GM23338 (cell line): ENCODE data around the gene ATG2B. TPM values are rescaled to one million over a fixed set of nuclear protein-coding genes. Genes with fewer than 3 reads are reported as not detected.

Experiments used
- ATAC-seq: fragments of 200-7000 bp; cut with Tn5 transposase; 3 replicates; pipeline ENCODE4 v1.9.1; 2020
- DNase-seq: peaks from one replicate; pipeline ENCODE4 v3.0.0-alpha.2; 2015; ENCODE audit warnings: low spot score
- H2AFZ ChIP-seq: fragments of 200-600 bp; sonication (generic); 2 replicates; pipeline ENCODE4 v1.8.0; 2016; ENCODE audit warnings: antibody characterized with exemption, mild to moderate bottlenecking, moderate library complexity
- H3F3A ChIP-seq: fragments of 200-600 bp; sonication (generic); replicated peaks from 2 replicates; pipeline ENCODE4 v1.8.0; 2017; ENCODE audit warnings: antibody characterized with exemption, mixed run types, low read depth
- H3K27ac ChIP-seq: fragments of 200-600 bp; sonication (generic); 2 replicates; pipeline ENCODE4 v1.6.1; 2016; ENCODE audit warnings: low read depth
- H3K27me3 ChIP-seq: fragments of 200-600 bp; sonication (generic); 2 replicates; pipeline ENCODE4 v1.8.0; 2016; ENCODE audit warnings: mild to moderate bottlenecking, mixed run types, moderate library complexity; ENCODE audit not compliant: insufficient read depth
- H3K36me3 ChIP-seq: fragments of 200-600 bp; sonication (generic); 2 replicates; pipeline ENCODE4 v1.8.0; 2016; ENCODE audit warnings: mild to moderate bottlenecking; ENCODE audit not compliant: insufficient read depth
- H3K4me1 ChIP-seq: fragments of 200-600 bp; sonication (generic); 2 replicates; pipeline ENCODE4 v1.8.0; 2016; ENCODE audit warnings: mild to moderate bottlenecking, moderate library complexity; ENCODE audit not compliant: insufficient read depth
- H3K4me2 ChIP-seq: fragments of 200-600 bp; sonication (generic); 2 replicates; pipeline ENCODE4 v1.7.1; 2017; ENCODE audit warnings: mixed run types
- H3K4me3 ChIP-seq: fragments of 200-600 bp; sonication (generic); 2 replicates; pipeline ENCODE4 v1.6.1; 2016; ENCODE audit warnings: mixed run types
- H3K79me2 ChIP-seq: fragments of 200-600 bp; sonication (generic); replicated peaks from 2 replicates; pipeline ENCODE4 v1.8.0; 2017; ENCODE audit warnings: mild to moderate bottlenecking; ENCODE audit not compliant: insufficient read depth
- H3K9me2 ChIP-seq: fragments of 200-600 bp; sonication (generic); 2 replicates; pipeline ENCODE4 v1.8.0; 2017; ENCODE audit not compliant: insufficient read depth
- H4K20me1 ChIP-seq: fragments of 200-600 bp; sonication (generic); replicated peaks from 2 replicates; pipeline ENCODE4 v1.8.0; 2017; ENCODE audit warnings: mild to moderate bottlenecking; ENCODE audit not compliant: insufficient read depth
- H3K27ac Mint-ChIP-seq: 2 replicates; pipeline ENCODE4 v1.8.0; 2020; ENCODE audit warnings: inconsistent platforms, mild to moderate bottlenecking, moderate library complexity, mixed read lengths
- H3K27me3 Mint-ChIP-seq: 3 replicates; pipeline ENCODE4 v1.8.0; 2022; ENCODE audit warnings: low read depth, mild to moderate bottlenecking, moderate library complexity, mixed read lengths, inconsistent platforms; ENCODE audit not compliant: insufficient read depth, poor library complexity
- H3K36me3 Mint-ChIP-seq: 3 replicates; pipeline ENCODE4 v1.8.0; 2021; ENCODE audit warnings: low read depth, mild to moderate bottlenecking, inconsistent platforms, moderate library complexity, mixed read lengths
- H3K4me1 Mint-ChIP-seq: 3 replicates; pipeline ENCODE4 v1.8.0; 2020; ENCODE audit warnings: mild to moderate bottlenecking, inconsistent platforms, mixed read lengths
- H3K4me3 Mint-ChIP-seq: 3 replicates; pipeline ENCODE4 v1.8.0; 2021; ENCODE audit warnings: moderate library complexity, mild to moderate bottlenecking, inconsistent platforms, mixed read lengths
- H3K9me3 Mint-ChIP-seq: 3 replicates; pipeline ENCODE4 v1.8.0; 2020; ENCODE audit warnings: moderate library complexity, mild to moderate bottlenecking, inconsistent platforms, mixed read lengths
- CREB1 ChIP-seq: fragments of 250-450 bp; sonication (Bioruptor Pico); IDR thresholded peaks from 2 replicates; pipeline ENCODE4 v1.5.0; 2020; ENCODE audit warnings: low read depth, mild to moderate bottlenecking, moderate library complexity
- EZH2phosphoT487 ChIP-seq: fragments of 200-600 bp; sonication (generic); IDR thresholded peaks from one replicate; pipeline ENCODE4 v1.8.1; 2018; ENCODE audit warnings: antibody characterized with exemption; ENCODE audit not compliant: unreplicated experiment
- JUNB ChIP-seq: IDR thresholded peaks from one replicate; pipeline ENCODE4 v1.6.1; 2016; ENCODE audit warnings: antibody characterized with exemption; ENCODE audit not compliant: unreplicated experiment
- POLR2AphosphoS5 ChIP-seq: IDR thresholded peaks from 2 replicates; pipeline ENCODE4 v1.6.1; 2016; ENCODE audit warnings: antibody characterized with exemption, low read depth
- STAT1 ChIP-seq: IDR thresholded peaks from one replicate; pipeline ENCODE4 v1.6.1; 2016; ENCODE audit warnings: antibody characterized with exemption; ENCODE audit not compliant: unreplicated experiment
- ZNF114 ChIP-seq: fragments of 250-450 bp; sonication (Bioruptor Pico); IDR thresholded peaks from 2 replicates; pipeline ENCODE4 v1.5.0; 2020; ENCODE audit warnings: mild to moderate bottlenecking, moderate library complexity
- polyA plus RNA-seq: library from polyadenylated mRNA; unstranded; fragments of >200 nt; fragmentation: Nextera tagmentation; extraction: Ambion mirVana; gene quantifications from 2 replicates; pipeline ENCODE4 v1.2.1, GENCODE V29; 2016
- total RNA-seq: library from RNA; depleted of rRNA; stranded (reverse); fragments of >200 nt; shearing (Covaris generic); gene quantifications from 2 replicates; pipeline ENCODE4 v1.2.3, GENCODE V29; 2014
- TF ChIP-seq, protein P1 (sequence below): IDR thresholded peaks from 2 replicates; pipeline ENCODE4 v1.6.1; 2016; ENCODE audit warnings: antibody characterized with exemption
- TF ChIP-seq, protein P2 (sequence below): IDR thresholded peaks from one replicate; pipeline ENCODE4 v1.6.1; 2018; ENCODE audit warnings: antibody characterized with exemption; ENCODE audit not compliant: unreplicated experiment

Gene ATG2B
- total and polyA plus RNA-seq, 2 experiments from 2014 or later: 3.8 to 15.4 TPM

DNA sequence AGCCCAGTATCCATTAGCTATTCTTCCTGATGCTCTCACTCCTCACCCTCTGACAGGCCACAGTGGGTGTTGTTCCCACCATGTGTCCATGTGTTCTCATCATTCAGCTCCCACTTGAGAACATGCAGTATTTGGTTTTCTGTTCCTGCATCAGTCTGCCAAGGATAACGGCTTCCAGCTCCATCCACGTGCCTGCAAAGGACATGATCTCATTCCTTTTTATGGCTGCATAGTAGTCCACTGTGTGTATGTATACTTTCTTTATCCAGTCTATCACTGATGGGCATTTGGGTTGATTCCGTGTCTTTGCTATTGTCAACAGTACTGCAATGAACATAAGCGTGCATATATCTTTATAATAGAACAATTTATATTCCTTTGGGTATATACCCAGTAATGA is 8.9 kb downstream of the ATG2B start:
- H3F3A ChIP-seq: no peaks in the 10 kb centered on the region
- no peaks in the 10 kb centered on the region for H3K36me3 ChIP-seq
- Mint-ChIP-seq H3K36me3 (peaks cover 11% of the 10 kb centered on the region; the same call in 1 of the 3 replicates), H3K4me3 (no peak overlapping the region), H3K27ac (no peak overlapping the region), H3K9me3 (no peaks in the 10 kb centered on the region; the same call in 2 of the 3 replicates), H3K27me3 (peaks cover 1% of the 10 kb centered on the region), H3K4me1 (peaks cover 38% of the 10 kb centered on the region)
- DNase-seq (no peak), ATAC-seq (no peak)
- H3K79me2 ChIP-seq: peaks cover 79% of the 10 kb centered on the region
- no peaks in the 10 kb centered on the region; the same call in 1 of the 2 replicates for H3K9me2 ChIP-seq
- no peak overlapping the region for H2AFZ ChIP-seq
- H3K27me3 ChIP-seq: no peaks in the 10 kb centered on the region
- H3K27ac ChIP-seq: no peak overlapping the region
- H3K4me2 ChIP-seq: no peak overlapping the region
- no peak overlapping the region for H3K4me3 ChIP-seq
- no peaks in the 10 kb centered on the region; the same call in 1 of the 2 replicates for H4K20me1 ChIP-seq
- H3K4me1 ChIP-seq: peaks cover 33% of the 10 kb centered on the region
- TF ChIP-seq, protein P1, sequence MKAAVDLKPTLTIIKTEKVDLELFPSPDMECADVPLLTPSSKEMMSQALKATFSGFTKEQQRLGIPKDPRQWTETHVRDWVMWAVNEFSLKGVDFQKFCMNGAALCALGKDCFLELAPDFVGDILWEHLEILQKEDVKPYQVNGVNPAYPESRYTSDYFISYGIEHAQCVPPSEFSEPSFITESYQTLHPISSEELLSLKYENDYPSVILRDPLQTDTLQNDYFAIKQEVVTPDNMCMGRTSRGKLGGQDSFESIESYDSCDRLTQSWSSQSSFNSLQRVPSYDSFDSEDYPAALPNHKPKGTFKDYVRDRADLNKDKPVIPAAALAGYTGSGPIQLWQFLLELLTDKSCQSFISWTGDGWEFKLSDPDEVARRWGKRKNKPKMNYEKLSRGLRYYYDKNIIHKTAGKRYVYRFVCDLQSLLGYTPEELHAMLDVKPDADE: no peak
- TF ChIP-seq EZH2phosphoT487 (no peak), JUNB (no peak)

DNA sequence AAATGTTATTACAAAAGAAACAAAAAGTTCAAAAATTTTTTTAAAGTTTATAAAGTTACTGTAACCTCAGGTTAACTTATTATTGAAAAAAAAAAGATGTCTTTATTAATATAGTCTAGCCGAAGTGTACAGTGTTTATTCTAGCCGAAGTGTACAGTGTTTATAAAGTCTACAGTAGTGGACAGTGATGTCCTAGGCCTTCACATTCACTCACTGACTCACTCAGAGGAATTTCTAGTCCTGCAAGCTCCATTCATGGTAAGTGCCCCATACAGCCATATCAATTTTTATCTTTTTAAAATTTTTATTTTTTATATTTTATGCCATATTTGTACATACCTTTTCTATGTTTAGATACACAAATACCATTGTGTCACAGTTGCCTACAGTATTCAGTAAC is 10.4 kb downstream of the ATG2B start:
- Histone ChIP-seq H3K9me2 (no peaks in the 10 kb centered on the region; the same call in 1 of the 2 replicates), H3K79me2 (peaks cover 77% of the 10 kb centered on the region), H2AFZ (no peak overlapping the region), H3K27ac (no peak overlapping the region), H4K20me1 (no peaks in the 10 kb centered on the region), H3K27me3 (no peaks in the 10 kb centered on the region), H3K4me2 (no peak overlapping the region), H3K4me3 (no peak overlapping the region), H3K4me1 (peaks cover 30% of the 10 kb centered on the region), H3F3A (no peaks in the 10 kb centered on the region), H3K36me3 (no peaks in the 10 kb centered on the region)
- H3K9me3 Mint-ChIP-seq: no peaks in the 10 kb centered on the region; the same call in 1 of the 3 replicates
- no peak overlapping the region for H3K27ac Mint-ChIP-seq
- ATAC-seq (no peak), DNase-seq (no peak)
- TF ChIP-seq POLR2AphosphoS5: no peak
- TF ChIP-seq, protein P2, sequence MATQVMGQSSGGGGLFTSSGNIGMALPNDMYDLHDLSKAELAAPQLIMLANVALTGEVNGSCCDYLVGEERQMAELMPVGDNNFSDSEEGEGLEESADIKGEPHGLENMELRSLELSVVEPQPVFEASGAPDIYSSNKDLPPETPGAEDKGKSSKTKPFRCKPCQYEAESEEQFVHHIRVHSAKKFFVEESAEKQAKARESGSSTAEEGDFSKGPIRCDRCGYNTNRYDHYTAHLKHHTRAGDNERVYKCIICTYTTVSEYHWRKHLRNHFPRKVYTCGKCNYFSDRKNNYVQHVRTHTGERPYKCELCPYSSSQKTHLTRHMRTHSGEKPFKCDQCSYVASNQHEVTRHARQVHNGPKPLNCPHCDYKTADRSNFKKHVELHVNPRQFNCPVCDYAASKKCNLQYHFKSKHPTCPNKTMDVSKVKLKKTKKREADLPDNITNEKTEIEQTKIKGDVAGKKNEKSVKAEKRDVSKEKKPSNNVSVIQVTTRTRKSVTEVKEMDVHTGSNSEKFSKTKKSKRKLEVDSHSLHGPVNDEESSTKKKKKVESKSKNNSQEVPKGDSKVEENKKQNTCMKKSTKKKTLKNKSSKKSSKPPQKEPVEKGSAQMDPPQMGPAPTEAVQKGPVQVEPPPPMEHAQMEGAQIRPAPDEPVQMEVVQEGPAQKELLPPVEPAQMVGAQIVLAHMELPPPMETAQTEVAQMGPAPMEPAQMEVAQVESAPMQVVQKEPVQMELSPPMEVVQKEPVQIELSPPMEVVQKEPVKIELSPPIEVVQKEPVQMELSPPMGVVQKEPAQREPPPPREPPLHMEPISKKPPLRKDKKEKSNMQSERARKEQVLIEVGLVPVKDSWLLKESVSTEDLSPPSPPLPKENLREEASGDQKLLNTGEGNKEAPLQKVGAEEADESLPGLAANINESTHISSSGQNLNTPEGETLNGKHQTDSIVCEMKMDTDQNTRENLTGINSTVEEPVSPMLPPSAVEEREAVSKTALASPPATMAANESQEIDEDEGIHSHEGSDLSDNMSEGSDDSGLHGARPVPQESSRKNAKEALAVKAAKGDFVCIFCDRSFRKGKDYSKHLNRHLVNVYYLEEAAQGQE: no peak
- no peak for TF ChIP-seq STAT1
- TF ChIP-seq CREB1 (CRISPR knock-in tag): no peak
- TF ChIP-seq ZNF114 (CRISPR knock-in tag): no peak
- H3K4me3 Mint-ChIP-seq: no peak overlapping the region
- peaks cover 11% of the 10 kb centered on the region; the same call in 2 of the 3 replicates for H3K36me3 Mint-ChIP-seq
- peaks cover 41% of the 10 kb centered on the region for H3K4me1 Mint-ChIP-seq
- peaks cover 1% of the 10 kb centered on the region for H3K27me3 Mint-ChIP-seq
